Measurements from ENCODE around the gene EHBP1.

DNA sequence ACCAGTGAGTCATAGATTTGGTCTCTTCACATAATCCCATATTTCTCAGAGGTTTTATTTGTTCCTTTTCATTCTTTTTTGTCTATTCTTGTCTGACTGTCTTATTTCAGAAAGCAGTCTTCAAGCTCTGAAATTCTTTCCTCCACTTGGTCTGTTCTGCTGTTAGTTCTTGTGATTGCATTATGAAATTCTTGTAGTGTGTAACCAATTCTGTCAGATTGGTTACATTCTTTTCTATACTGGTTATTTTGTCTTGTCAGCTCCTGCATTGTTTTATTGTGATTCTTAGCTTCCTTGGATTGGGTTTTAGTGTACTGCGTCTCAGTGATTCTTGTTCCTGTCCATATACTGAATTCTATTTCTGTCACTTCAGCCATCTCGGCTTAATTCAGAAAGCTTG, 18.6 kb downstream of the EHBP1 start:
- TF ChIP-seq, protein P1, sequence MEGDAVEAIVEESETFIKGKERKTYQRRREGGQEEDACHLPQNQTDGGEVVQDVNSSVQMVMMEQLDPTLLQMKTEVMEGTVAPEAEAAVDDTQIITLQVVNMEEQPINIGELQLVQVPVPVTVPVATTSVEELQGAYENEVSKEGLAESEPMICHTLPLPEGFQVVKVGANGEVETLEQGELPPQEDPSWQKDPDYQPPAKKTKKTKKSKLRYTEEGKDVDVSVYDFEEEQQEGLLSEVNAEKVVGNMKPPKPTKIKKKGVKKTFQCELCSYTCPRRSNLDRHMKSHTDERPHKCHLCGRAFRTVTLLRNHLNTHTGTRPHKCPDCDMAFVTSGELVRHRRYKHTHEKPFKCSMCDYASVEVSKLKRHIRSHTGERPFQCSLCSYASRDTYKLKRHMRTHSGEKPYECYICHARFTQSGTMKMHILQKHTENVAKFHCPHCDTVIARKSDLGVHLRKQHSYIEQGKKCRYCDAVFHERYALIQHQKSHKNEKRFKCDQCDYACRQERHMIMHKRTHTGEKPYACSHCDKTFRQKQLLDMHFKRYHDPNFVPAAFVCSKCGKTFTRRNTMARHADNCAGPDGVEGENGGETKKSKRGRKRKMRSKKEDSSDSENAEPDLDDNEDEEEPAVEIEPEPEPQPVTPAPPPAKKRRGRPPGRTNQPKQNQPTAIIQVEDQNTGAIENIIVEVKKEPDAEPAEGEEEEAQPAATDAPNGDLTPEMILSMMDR (conservative IDR thresholded peaks at IDR 0.05 in 1 of 2, IDR thresholded peaks at IDR 0.05 in 1 of 2; ENCODE audit: extremely low read depth in 1 of 2, insufficient read depth in 1 of 2, low read depth in 1 of 2, low read length in 2 of 2), result no peak
- TF ChIP-seq EZH2 (IDR thresholded peaks at IDR 0.05; ENCODE audit: borderline replicate concordance, low read length), result no peak
